Activated B cell treated with CpG ODN at 0.5 μM for 24 hours (primary cell): ENCODE data around the gene MPLKIP. TPM values are rescaled to one million over a fixed set of nuclear protein-coding genes. Genes with fewer than 3 reads are reported as not detected.
"Not testable (repeated sequence)": the region's sequence is repeated elsewhere in the genome, so short reads cannot be mapped to it uniquely, and the experiment has no call there.

ENCODE experiments used
- ATAC-seq: fragments of 200-7000 bp; cut with Tn5 transposase; one replicate; pipeline ENCODE4 v1.10.0; 2021; ENCODE audit warnings: low read depth, mild to moderate bottlenecking, moderate library complexity
- CTCF ChIA-PET: fragments of 350-600 bp; sonication (Branson Sonifier 250); formaldehyde crosslinking; loops from one replicate; lab custom pipeline; 2021; ENCODE audit warnings: antibody characterized with exemption; lab: Charles Lee
- POLR2A ChIA-PET: fragments of 350-600 bp; sonication (Branson Sonifier 250); formaldehyde crosslinking; loops from one replicate; lab custom pipeline; 2021; ENCODE audit warnings: antibody characterized with exemption; lab: Charles Lee
- DNase-seq: peaks from one replicate; pipeline ENCODE4 v3.0.0; 2022
- H3K27ac Mint-ChIP-seq: one replicate; pipeline ENCODE4 v1.8.0; 2020; ENCODE audit warnings: mixed read lengths
- H3K27me3 Mint-ChIP-seq: one replicate; pipeline ENCODE4 v1.8.0; 2021; ENCODE audit warnings: mixed read lengths
- H3K36me3 Mint-ChIP-seq: one replicate; pipeline ENCODE4 v1.8.0; 2021; ENCODE audit warnings: low read depth, mixed read lengths
- H3K4me1 Mint-ChIP-seq: one replicate; pipeline ENCODE4 v1.8.0; 2021; ENCODE audit warnings: mixed read lengths
- H3K4me3 Mint-ChIP-seq: one replicate; pipeline ENCODE4 v1.8.0; 2020; ENCODE audit warnings: mild to moderate bottlenecking, mixed read lengths
- H3K9me3 Mint-ChIP-seq: one replicate; pipeline ENCODE4 v1.8.0; 2020; ENCODE audit warnings: mixed read lengths
- CTCF ChIP-seq: fragments of 200-600 bp; IDR thresholded peaks from one replicate; pipeline ENCODE4 v1.8.0; 2022; ENCODE audit warnings: antibody characterized with exemption, mild to moderate bottlenecking
- intact Hi-C: fragments of 100-400 bp; cut with micrococcal nuclease; formaldehyde crosslinking; loops from one replicate; pipeline ENCODE4 v1.15.1; 2024
- total RNA-seq: library from RNA; stranded (reverse); gene quantifications from 2 replicates; pipeline ENCODE4 v1.2.3, GENCODE V29; 2022

The MPLKIP gene
- total RNA-seq, 1 donor from 2014 or later: 29.9 TPM

- no peak for DNase-seq
- H3K27me3 Mint-ChIP-seq: no peaks in the 10 kb centered on the region
- no peaks in the 10 kb centered on the region for H3K4me1 Mint-ChIP-seq
- POLR2A ChIA-PET: interaction anchor here (0.6 kb wide), 1 partner anchor 200 kb away, joined by 3 read pairs; no protein-coding TSS in a partner anchor
- intact Hi-C loops: no loop called here
- no peak for ATAC-seq
- no peak overlapping the region for H3K4me3 Mint-ChIP-seq
- no peaks in the 10 kb centered on the region for H3K9me3 Mint-ChIP-seq
- CTCF ChIA-PET: no interaction called here
- TF ChIP-seq CTCF: no peak
- H3K36me3 Mint-ChIP-seq: no peaks in the 10 kb centered on the region
- no peak overlapping the region for H3K27ac Mint-ChIP-seq
Measured at GRCh38 chr7:40120020-40120419, 14.4 kb downstream of the MPLKIP start.

GRCh38 chr7:40118201-40118600 is 16.2 kb downstream of the MPLKIP start:
- DNase-seq, H3K4me3 Mint-ChIP-seq, H3K9me3 Mint-ChIP-seq, intact Hi-C loops, ATAC-seq, CTCF ChIA-PET, H3K36me3 Mint-ChIP-seq, H3K27ac Mint-ChIP-seq, H3K4me1 Mint-ChIP-seq, H3K27me3 Mint-ChIP-seq: not testable (repeated sequence)
- POLR2A ChIA-PET: interaction anchor here (0.7 kb wide), 1 partner anchor 708 kb away, joined by 3 read pairs; no protein-coding TSS in a partner anchor

GRCh38 chr7:40117199-40117598 is 17.2 kb downstream of the MPLKIP start:
- POLR2A ChIA-PET: interaction anchor here (0.6 kb wide), 1 partner anchor 16 kb away, joined by 4 read pairs; no protein-coding TSS in a partner anchor
- ATAC-seq, CTCF ChIA-PET, H3K9me3 Mint-ChIP-seq, H3K27ac Mint-ChIP-seq, H3K27me3 Mint-ChIP-seq, H3K4me1 Mint-ChIP-seq, H3K36me3 Mint-ChIP-seq, H3K4me3 Mint-ChIP-seq, intact Hi-C loops, DNase-seq: not testable (repeated sequence)

- no peak overlapping the region for H3K4me3 Mint-ChIP-seq
- DNase-seq (no peak), ATAC-seq (no peak)
- POLR2A ChIA-PET: no interaction called here
- intact Hi-C loops: no loop called here
- no peaks in the 10 kb centered on the region for H3K4me1 Mint-ChIP-seq
- CTCF ChIA-PET: no interaction called here
- no peaks in the 10 kb centered on the region for H3K9me3 Mint-ChIP-seq
- H3K36me3 Mint-ChIP-seq: peaks cover 2% of the 10 kb centered on the region
- H3K27me3 Mint-ChIP-seq: no peaks in the 10 kb centered on the region
- no peak overlapping the region for H3K27ac Mint-ChIP-seq
- TF ChIP-seq CTCF: no peak
Measured at GRCh38 chr7:40115936-40116335, 18.5 kb downstream of the MPLKIP start.

GRCh38 chr7:40105879-40106473 is 28.4 kb downstream of the MPLKIP start:
- ATAC-seq (no peak), DNase-seq (no peak)
- TF ChIP-seq CTCF: no peak
- Mint-ChIP-seq H3K4me1 (no peaks in the 10 kb centered on the region), H3K9me3 (no peaks in the 10 kb centered on the region), H3K27me3 (no peaks in the 10 kb centered on the region), H3K27ac (no peak overlapping the region), H3K36me3 (no peaks in the 10 kb centered on the region), H3K4me3 (no peak overlapping the region)
- intact Hi-C loops: no loop called here
- POLR2A ChIA-PET: no interaction called here
- CTCF ChIA-PET: no interaction called here

- POLR2A ChIA-PET: no interaction called here
Measured at GRCh38 chr7:40102897-40103296, 31.5 kb downstream of the MPLKIP start.

More at GRCh38 chr7:40102897-40103296, 31.5 kb downstream of the MPLKIP start:
- H3K27ac Mint-ChIP-seq: no peak overlapping the region
- intact Hi-C loops: no loop called here
- peaks cover under 1% of the 10 kb centered on the region for H3K36me3 Mint-ChIP-seq
- no peaks in the 10 kb centered on the region for H3K27me3 Mint-ChIP-seq
- no peak for ATAC-seq
- no peaks in the 10 kb centered on the region for H3K4me1 Mint-ChIP-seq
- CTCF ChIA-PET: no interaction called here
- no peak overlapping the region for H3K4me3 Mint-ChIP-seq
- no peaks in the 10 kb centered on the region for H3K9me3 Mint-ChIP-seq
- no peak for TF ChIP-seq CTCF
- no peak for DNase-seq
